ENCODE results near the gene ICOS. TPM values are rescaled to one million over a fixed set of nuclear protein-coding genes. Genes with fewer than 3 reads are reported as not detected.
"Not testable (repeated sequence)": the region's sequence is repeated elsewhere in the genome, so short reads cannot be mapped to it uniquely, and the experiment has no call there.

ICOS gene
- total RNA-seq, 1 experiment from 2014 or later = not detected

DNA sequence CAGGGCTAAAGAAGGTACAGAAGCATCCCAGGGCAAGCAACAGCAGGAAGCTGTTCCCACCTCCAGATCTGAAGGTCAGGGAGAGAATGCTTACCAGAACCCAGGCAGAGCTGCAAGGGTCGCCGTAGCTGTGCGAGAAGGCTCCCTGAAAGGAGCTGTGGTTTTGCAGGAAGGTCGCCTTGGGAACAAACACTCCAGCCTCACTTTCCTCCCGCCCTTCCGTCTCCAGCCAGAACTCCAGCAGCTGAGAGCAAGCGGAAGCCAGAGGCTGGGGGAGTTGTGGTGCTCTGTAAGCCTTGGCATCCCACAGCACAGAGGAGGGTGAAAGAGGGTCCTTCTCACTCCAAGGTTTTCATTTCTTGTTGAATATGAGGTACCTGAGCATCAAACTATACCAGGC lies 18.3 kb upstream of the ICOS start:
- no peak for DNase-seq (ENCODE audit: low read depth)

DNA sequence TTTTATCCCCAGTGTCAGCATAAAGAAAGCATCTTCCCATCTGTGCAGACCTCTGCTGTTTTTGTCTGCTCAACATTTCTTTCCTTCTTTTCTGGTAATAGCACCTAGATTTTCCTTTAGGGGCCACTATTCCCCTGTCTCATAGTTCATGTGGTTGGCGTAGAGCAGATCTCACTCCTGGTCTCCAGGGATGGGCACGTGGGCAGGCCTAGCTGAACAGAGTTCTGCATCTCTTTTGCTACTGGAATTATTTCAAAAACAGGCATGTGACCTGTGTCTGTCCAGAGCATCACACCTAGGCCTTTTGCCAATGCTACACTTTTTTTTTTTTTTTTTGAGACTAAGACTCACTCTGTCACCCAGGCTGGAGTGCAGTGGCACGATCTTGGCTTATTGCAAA lies 17.7 kb upstream of the ICOS start:
- no peak for DNase-seq (ENCODE audit: low read depth)

DNA sequence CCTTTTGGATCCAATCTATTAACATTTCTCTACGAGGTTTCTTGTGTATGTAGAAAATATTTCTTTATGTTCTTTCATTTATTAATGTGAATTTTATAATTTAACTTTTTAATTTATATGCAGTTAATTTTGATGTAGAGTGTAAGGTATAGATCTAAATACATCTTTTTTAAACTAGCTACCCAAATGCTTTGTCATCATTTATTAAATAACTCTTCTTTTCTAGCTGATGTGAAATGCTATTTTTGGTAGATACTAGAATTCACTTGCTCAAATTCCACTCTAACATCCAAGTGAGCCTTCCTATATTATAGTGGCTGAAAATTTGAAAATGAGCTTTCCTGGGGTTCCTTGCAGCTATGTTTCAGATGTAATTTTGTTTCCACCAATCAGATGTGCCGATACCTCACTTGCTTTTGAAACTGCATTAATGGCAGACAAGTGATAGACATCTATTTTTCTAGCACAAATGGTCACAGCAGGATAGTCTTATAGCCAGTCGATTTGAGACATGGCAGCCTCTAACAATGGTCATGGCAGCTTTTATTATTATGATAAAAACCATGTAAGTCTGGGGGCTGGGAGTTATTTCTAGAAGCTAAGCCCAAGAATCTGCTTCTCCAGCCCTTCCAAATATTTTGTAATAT lies 10.9 kb upstream of the ICOS start:
- no peak for DNase-seq (ENCODE audit: low read depth)

DNA sequence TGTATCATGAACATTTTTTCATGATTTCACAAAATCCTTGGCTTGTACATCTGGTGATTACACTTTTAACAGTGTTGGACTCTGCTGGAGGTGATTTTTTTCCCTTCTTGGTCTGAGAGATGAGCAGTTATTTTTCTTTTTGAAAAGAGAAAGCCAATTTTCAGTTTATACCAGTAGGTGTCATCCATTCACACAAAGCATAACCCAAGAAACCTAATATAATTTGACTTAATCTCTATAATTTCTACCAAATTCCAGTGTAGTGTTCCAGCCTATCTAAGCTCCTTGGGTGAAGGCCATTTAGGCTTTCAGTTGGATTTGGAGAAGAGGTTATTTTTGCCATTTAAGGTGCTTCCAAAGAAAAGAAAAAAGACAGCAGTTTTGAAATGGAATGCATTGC lies 7.7 kb upstream of the ICOS start:
- no peak for DNase-seq (ENCODE audit: low read depth)

DNA sequence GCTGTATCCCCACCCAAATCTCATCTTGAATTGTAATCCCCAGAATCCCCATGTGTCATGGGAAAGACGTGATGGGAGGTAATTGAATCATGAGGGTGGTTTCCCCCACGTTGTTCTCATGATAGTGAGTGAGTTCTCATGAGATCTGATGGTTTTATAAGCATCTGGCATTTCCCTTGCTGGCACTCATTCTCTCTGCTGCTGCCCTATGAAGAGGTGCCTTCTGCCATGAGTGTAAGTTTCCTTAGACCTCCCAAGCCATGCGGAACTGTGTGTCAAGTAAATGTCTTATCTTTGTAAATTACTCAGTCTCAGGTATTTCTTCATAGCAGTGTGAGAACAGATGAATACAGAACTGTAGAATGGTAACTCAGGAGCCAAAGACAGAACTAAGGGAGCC lies 5.3 kb upstream of the ICOS start:
- not testable (repeated sequence) for DNase-seq (ENCODE audit: low read depth)

DNA sequence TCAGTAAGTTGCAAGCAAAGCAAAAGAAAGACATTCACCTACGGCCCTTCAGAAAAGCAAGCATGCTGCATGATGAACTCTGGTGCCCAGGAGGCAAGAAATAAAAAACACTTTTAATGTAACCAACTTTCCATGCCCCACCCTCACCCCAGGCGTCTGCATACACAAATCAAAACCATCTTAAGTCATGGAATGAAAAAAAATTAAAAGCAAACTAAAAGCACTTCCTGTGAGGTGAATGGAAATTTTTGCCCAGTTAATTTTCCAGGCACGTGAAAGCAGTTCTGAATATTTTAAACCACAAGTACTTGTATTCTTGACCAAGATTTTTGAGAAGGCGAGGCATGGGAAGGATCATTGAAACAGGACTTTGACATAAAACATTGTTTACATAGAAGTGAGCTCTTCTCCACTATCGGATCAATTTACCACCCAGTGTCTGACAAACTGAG lies 2.5 kb upstream of the ICOS start:
- DNase-seq (ENCODE audit: low read depth) = no peak

DNA sequence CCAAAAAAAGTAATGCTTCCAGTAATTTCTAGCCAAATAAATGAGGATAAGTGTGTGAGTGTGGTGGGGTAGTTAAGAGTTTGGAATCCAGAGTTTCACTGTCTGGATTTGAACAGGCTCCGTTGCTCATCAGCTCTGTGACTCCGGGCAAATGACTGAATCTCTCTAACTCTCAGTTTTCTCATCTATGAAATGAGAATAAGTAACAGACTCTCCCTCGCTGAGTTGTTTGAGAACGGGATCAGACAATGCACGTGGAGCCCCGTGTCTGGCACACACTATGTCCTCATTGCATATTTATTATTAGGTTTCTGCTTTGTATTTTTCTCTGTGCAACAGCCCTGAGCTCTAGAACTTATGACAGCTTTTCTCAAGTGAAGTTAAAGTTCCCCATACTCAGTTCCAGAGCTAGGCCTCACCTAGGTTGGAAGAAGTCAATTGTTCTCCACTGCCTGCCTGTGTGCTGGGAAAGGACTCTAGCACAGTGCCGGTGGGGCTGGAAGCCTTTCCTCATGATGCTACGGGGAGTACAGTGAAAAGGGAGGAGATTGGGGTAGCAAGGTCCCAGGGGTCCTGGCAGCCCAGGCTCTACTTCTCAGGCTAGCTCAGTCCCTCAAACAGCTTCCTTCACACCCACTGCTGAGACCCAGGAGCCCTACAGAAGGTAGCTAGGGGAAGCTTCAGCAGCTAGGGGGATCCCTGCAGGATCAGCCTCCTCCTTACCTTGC lies 1.7 kb upstream of the ICOS start:
- no peak for DNase-seq (ENCODE audit: low read depth)

DNA sequence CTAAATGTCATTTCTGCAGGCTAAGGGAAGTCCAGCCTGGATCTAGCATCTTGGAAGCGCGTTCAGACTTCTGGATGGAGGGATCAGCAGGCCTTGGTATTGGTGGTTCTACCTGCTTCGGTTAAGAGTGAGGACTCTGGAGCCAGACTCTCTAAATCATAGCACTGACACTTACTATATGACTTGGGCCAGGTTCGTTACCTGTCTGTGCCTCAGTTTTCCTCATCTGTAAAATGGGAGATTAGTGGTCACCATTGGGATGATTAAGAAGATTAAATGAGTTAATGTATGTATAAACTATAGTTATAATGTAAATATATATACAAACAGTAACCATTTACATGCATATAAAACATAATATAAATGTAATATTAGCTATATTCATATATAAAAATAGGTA lies 995 bp upstream of the ICOS start:
- no peak for DNase-seq (ENCODE audit: low read depth)

DNA sequence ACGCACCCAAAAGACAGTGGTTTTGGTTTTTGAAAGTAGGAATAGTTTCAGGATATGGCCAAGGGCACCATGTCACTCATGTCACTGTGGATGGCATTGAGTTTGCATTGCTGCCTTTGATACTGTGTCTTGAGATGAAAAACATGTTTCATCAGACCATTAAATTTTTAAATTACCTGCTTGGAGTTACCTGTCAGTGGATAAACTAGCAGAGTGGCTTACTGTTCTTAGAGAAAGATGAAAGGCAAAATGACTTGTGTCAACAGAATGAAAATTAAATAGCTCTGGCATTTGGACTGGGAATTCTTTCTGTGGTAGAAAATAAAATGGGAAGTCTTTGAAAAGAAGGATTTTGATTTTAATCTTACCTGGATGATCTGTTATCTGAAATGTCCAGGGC lies 386 bp downstream of the ICOS start:
- no peak for DNase-seq (ENCODE audit: low read depth)

DNA sequence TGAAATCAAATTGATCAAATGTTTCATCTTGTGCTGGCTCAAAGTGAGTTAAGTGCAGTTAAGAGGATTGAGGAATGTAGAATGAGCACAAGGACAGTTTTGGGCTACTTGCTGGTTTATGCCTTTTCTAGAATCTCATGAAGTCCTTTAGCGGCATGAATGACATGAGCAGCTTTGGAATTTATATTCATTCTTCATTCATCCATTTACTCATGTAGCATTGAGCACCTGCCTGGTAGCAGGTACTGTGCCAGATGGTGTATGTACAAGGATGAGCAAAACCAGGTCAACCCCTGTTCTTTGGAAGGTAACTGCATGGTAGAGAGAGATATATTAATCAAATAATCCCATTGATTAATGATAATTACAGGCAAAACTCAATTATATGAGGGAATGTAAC lies 1.2 kb downstream of the ICOS start:
- no peak for DNase-seq (ENCODE audit: low read depth)

DNA sequence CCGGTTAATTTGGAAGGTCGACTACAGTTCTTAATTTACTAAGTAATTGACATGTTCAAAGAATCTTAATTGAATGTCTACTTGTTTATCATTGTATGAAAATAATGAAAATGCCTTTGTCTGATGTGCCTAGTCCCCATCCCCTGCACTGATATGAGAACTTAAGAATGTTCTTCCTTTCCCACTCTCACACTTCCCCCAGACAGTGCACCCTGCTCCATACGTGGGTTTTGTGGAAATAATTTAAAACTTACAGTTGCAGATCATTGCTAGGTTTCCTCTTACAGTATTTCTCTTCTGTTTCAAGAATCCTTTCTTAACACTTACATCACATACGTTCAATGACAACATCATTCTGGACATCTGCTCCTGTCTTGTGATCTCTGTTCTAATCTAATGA lies 3.5 kb downstream of the ICOS start:
- DNase-seq (ENCODE audit: low read depth) = no peak

DNA sequence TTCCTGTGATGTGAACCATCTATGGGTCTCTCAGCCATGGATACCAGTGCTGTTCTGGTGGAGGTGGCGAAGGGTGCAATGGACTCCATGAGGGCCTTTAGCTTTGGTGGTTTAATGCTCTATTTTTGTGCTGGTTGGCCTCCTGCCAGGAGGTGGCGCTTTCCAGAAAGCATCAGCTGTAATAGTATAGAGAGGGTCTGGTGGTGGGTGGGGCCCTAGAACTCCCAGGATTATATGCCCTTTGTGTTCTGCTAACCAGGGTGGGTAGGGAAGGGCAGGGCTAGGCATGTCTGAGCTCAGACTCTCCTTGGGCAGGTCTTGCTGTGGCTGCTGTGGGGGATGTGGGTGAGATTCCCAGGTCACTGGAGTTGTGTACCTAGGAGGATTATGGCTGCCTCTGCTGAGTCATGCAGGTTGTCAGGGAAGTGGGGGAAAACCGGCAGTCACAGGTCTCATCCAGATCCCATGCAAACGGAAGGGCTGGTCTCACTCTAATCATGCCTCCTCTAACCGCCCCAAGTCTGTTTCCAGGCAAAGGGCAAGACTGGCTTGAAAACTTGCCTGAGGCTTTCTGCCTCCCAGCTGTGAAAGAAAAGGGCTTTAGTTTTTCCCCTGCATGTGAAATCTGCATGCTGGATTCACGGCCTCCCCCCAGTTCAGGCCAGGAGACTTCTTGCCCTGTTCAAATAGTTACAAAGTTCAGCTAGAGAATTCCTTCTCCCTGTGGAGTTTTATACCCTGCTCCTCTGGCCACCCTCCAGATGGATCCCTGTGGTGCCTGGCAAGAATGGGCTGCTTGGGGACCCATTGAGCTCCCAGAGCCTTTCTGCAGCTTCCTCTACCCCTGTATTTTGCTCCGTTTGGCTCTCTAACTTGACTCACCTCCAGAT lies 7.2 kb downstream of the ICOS start:
- not testable (repeated sequence) for DNase-seq (ENCODE audit: low read depth)

DNA sequence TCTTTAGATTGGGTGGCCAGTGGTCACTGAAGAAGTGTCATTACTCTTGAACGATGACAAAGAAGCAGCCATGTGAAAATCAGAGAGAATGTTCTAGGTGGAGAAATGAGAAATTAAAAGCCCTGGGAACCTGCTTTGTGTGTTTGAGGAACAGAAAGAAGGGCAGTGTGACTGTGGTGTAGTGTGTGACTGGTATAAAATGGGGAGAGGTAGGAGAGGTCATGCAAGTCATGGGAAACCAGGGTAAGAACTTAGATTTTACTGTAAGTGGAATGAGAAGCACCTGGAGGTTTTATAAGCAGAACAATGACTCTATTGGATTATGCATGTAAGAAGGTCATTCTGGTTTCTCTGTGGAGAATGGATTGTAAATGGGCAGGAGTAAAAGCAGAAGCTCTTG lies 12.2 kb downstream of the ICOS start:
- no peak for DNase-seq (ENCODE audit: low read depth)

DNA sequence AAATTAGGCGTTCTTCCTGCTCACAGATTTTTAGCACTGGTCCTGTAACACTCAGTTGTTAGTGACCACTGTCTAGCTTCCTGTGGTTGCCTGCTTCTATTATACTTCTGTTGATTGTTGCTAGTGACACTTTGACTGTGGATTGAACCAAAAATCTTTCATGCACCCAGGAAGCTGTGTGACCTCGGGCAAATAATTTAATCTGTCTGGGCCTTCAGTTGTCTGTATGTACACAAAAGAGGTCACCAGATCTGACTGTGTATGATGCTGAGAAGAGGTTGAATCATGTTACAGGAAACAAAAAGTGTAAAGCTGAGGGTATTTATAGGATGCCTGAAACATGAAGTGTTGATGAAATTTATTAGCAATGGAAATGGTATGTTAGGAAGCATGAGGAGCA lies 12.7 kb downstream of the ICOS start:
- no peak for DNase-seq (ENCODE audit: low read depth)

DNA sequence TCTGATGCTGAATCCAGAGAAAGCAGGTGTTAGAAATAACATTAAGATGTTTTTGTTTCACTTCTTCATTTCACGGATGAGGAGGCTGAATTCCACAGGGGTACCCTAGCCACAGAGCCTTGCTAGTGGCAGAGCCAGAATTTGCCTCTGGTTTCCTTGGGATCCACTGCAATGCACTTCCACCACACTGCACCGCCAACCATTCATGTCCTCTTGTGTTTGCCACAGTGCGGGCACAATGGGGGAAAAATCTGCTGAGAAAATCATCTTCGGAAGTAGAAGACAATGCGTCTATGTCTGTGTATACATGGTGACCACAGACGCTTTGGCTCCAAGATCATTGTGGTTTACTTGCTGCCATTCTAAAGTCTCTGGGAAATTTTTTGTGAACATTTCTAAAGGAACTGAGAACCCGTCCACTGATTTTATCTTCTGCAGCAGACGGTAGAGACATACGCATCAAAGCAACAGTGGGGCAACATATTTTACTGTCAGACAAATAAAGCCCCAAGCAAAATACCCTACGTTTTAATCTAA lies 14.9 kb downstream of the ICOS start:
- DNase-seq (ENCODE audit: low read depth) = no peak

DNA sequence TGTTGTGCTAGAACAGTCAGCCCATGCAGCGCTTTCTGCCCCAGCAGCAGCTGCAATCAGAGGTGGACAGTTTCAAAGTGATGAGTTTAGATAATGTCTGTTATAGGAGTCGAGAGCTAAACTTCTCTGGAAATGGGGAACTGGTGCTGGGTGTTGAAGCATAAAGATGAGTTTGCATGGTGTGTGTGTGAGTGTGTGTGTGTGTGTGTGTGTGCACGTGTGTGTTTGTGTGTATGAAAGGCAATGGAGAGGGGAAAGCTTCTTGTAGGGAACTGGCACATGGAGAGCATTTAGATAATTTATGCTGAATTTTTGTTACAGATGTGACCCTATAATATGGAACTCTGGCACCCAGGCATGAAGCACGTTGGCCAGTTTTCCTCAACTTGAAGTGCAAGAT lies 22.7 kb downstream of the ICOS start:
- no peak for DNase-seq (ENCODE audit: low read depth)

DNA sequence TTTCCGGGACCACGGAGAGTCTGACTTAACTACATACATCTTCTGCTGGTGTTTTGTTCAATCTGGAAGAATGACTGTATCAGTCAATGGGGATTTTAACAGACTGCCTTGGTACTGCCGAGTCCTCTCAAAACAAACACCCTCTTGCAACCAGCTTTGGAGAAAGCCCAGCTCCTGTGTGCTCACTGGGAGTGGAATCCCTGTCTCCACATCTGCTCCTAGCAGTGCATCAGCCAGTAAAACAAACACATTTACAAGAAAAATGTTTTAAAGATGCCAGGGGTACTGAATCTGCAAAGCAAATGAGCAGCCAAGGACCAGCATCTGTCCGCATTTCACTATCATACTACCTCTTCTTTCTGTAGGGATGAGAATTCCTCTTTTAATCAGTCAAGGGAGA lies 23.1 kb downstream of the ICOS start:
- DNase-seq (ENCODE audit: low read depth) = no peak

DNA sequence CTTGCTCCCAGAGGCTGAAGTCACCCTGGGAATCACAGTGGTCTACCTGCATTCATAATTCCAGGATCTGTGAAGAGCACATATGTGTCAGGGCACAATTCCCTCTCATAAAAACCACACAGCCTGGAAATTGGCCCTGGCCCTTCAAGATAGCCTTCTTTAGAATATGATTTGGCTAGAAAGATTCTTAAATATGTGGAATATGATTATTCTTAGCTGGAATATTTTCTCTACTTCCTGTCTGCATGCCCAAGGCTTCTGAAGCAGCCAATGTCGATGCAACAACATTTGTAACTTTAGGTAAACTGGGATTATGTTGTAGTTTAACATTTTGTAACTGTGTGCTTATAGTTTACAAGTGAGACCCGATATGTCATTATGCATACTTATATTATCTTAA lies 24.2 kb downstream of the ICOS start:
- no peak for DNase-seq (ENCODE audit: low read depth)

DNA sequence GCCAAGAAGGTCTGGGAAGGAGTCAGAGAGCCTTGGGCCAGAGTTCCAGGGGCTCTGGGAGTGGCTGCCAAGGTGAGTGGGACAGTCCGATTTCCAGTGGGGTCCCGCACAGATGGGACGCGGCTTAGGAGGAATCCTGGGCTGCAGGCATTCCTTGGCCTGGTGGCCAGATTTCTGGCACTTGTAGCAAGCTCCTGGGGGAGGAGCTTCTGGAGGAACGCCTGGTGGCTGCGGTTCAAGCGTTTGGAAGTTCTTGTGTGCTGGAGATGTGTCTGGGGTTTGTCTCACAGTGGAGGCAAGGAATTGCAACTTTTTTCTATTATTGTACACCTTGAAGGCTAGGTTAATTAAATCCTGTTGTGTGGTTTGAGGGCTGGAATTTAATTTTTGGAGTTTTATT lies 28.6 kb downstream of the ICOS start:
- not testable (repeated sequence) for DNase-seq (ENCODE audit: low read depth)

DNA sequence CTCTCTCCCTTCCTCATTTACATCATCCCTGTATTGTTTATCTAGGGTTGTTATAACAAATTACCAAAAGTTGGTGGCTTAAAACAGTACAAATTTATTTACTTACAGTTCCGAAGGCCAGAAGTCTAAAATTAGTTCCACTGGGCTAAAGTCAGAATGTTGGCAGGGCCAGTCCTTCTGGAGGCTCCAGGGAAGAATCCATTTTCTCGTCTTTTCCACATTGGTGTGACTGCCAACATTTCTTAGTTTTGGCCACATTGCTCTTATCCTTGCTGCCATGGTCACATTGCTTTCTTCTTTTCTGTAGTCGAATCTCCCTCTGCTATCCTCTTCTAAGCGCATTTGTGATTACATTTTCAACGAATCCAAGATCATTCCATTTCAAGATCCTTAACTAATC lies 34.7 kb downstream of the ICOS start:
- no peak for DNase-seq (ENCODE audit: low read depth)

DNA sequence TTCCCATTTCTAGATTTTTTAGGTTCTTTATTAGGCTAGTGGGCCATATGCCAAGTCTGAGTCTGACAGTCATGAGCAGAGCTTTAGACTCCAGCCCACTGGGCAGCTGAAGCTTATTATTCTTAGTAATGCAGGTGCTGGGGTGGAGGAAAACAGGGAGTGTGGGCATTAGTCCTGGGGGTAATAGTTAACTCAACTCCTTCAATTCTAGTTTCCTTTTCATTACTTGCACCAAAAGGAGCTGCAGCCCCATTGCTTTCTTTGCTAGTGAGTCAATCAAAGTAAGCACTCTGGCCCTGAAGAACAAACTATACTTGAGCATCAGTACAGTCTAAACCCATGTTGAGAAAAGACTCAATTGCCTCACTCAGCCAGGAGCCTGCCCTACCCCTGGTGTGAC lies 35.5 kb downstream of the ICOS start:
- no peak for DNase-seq (ENCODE audit: low read depth)

DNA sequence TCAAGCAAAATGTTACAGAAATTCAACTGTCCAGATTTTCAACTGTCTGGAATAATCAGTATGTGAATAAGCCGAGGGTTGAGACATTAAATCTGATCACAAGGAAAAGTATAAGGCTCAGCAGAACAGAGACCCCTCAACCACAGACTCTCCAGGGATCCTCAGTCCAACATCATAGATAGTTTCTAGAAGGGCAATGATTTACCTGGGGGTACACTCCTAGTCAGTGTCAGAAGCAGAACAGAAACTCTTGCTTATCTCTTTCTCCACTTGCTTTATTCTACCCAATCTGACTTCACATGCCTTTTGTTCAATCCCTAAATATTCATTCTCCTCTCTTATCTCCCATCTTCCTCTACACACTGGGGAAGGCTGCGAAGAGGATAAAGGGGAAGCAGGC lies 36.4 kb downstream of the ICOS start:
- no peak for DNase-seq (ENCODE audit: low read depth)

DNA sequence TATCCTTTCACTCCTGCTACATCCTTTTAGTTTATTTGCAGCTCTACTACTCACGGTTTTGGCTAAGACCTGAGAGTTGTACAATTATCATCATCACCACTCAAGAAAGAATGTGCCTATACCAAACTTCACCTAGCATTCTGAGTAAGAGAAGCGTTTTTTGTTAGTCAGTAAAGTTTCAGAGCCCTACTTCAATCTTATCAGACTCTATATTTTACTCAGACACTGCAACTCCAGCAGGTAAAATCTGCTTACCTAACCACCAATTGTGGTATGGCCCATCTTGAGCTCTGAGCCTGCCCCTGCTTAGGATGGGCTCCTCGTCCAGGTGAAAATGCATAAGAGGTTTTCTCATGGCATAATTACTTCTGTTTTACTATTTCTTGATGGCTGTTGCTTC lies 37.1 kb downstream of the ICOS start:
- DNase-seq (ENCODE audit: low read depth) = no peak

All from Daoy (cell line).